Stimulated activated CD4-positive, alpha-beta T cell treated with anti-CD3 and anti-CD28 coated beads, Interleukin-1b, Interleukin-23, amount 100 ng/mL, for 48 hours (primary cell): ENCODE results near the gene PTTG2.
"Not testable (repeated sequence)": the region's sequence is repeated elsewhere in the genome, so short reads cannot be mapped to it uniquely, and the experiment has no call there.

ENCODE experiments used
- DNase-seq: peaks from one replicate; pipeline ENCODE4 v3.0.0-alpha.2; 2020

PTTG2 gene

DNA sequence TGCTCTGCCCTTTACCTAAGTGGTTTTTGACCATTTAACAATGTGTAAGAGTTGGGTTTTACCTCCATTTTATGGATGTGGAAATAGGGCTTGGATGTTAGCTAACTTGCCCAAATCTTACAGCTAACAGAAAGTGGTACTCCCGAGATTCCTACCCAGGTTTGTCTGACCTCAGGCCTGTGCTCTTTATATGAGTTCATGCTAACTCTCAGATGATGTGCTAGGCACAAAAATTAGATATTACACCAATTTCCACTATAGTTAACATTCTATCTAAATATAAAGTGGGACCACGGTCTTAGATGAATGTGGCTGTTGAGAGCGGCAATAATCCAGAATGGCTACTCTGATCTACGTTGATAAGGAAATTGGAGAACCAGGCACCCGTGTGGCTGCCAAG is at the start of gene PTTG2:
Gene PTTG2 (plus strand): TSS at position 301 of the 400 bp plus-strand sequence. CDS start 37 bp downstream, at position 338.
- no peak for DNase-seq

- no peak for DNase-seq
These were observed 45.7 kb upstream of the PTTG2 start for GRCh38 chr4:37914539-37914938.

GRCh38 chr4:37917388-37917787 is 42.8 kb upstream of the PTTG2 start:
- DNase-seq: no peak

- no peak for DNase-seq
These were observed 41.5 kb upstream of the PTTG2 start for GRCh38 chr4:37918653-37919052.

- no peak for DNase-seq
These were observed 37.9 kb upstream of the PTTG2 start for GRCh38 chr4:37922328-37922727.

DNA sequence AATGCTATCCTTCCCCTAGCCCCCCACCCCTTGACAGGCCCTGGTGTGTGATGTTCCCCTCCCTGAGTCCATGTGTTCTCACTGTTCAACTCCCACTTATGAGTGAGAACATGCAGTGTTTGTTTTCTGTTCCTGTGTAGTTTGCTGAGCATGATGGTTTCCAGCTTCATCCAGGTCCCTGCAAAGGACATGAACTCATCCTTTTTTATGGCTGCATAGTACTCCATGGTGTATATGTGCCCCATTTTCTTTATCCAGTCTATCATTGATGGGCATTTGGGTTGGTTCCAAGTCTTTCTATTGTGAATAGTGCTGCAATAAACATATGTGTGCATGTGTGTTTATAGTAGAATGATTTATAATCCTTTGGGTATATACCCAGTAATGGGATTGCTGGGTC is 37.1 kb upstream of the PTTG2 start:
- DNase-seq: not testable (repeated sequence)

DNA sequence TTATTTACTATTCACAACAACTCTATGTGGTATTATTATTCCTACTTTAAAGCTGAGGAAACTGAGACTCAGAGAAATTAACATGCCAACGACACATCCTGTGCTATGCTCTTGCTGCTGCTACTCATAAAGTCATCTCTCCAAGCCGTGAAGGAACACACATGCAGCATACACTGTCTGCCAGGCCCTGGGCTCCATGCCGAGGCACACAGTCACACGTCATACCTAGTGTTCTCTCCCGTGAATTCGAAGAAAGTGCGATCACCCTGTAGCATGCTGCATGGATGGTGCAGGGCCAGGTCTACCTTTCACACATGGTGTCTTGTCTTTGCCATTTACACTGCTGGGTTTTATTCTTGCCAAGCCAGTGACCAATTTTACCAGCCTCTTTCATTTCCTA is 35.3 kb upstream of the PTTG2 start:
- DNase-seq: no peak

GRCh38 chr4:37927434-37927833 is 32.8 kb upstream of the PTTG2 start:
- DNase-seq: no peak

- DNase-seq: no peak
These were observed 31.5 kb upstream of the PTTG2 start for GRCh38 chr4:37928426-37929416.

DNA sequence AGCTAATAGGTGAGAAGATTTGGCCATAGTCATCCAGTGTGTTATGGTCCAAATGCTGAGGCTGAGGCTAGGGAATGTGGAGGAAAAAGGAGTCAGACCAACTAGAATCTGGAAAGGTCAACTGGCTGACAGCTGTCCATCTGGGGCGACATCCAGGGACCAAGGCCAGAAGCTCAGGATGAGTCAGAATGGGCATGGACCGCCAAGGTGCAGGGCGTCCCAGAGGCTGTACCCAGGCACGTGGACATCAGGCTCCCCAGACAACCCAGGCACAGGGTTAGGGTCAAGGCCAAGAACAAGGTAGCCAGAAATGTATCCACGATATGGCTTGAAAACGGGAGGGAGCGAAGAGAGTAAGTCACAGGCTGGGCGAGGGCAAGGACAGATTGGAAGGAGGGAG is 26.1 kb upstream of the PTTG2 start:
- no peak for DNase-seq

- no peak for DNase-seq
These were observed 25.6 kb upstream of the PTTG2 start for GRCh38 chr4:37934609-37935008.

GRCh38 chr4:37935026-37935425 is 25.2 kb upstream of the PTTG2 start:
- no peak for DNase-seq

DNA sequence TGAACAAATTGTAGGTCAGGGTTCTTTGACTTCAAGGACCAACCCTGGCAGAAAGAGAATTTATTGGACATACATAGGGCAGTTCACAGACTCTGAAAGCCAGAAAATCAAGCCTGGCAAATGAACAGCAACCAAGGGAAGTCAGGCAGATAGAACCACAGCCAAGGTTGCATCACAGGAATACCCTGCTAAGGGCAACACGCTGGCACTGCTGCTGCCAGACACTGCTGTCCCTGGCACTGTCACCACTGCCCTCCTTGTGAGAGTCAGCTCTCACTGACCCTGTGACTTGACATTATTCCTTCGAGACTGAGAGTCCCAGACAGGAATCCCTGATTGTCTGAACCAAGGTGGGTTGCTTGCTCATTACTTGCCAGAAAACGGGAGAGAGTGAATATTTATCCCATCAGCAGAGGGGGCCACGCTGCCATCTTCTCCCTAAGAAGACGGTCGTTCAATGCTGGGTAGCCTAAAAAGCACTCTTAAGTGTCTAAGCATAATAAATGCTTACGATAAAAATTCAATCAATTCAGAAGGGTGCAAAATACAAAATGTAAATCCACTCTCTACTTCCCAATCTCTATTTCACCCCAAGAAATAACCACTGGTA is 23.2 kb upstream of the PTTG2 start:
- no peak for DNase-seq

DNA sequence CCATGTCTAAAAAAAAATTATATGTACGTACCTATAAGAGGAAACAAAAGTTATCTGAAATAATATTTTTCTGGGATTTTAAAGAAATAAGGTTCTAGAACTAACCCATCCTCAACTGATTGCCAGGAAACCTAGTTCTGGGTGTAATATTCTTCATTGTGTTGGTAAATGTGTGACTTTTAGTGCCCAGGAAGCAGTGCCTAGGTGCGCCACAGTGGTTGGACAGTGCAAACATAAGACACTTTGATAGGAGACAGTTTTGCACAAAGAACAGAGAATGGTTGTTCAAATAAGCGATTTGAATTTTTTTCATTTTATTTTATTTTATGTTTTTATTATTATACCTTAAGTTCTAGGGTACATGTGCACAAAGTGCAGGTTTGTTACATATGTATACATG is 22.0 kb upstream of the PTTG2 start:
- no peak for DNase-seq

- DNase-seq: no peak
These were observed 13.6 kb upstream of the PTTG2 start for GRCh38 chr4:37946503-37947179.

- no peak for DNase-seq
These were observed 11.7 kb upstream of the PTTG2 start for GRCh38 chr4:37948542-37948941.

DNA sequence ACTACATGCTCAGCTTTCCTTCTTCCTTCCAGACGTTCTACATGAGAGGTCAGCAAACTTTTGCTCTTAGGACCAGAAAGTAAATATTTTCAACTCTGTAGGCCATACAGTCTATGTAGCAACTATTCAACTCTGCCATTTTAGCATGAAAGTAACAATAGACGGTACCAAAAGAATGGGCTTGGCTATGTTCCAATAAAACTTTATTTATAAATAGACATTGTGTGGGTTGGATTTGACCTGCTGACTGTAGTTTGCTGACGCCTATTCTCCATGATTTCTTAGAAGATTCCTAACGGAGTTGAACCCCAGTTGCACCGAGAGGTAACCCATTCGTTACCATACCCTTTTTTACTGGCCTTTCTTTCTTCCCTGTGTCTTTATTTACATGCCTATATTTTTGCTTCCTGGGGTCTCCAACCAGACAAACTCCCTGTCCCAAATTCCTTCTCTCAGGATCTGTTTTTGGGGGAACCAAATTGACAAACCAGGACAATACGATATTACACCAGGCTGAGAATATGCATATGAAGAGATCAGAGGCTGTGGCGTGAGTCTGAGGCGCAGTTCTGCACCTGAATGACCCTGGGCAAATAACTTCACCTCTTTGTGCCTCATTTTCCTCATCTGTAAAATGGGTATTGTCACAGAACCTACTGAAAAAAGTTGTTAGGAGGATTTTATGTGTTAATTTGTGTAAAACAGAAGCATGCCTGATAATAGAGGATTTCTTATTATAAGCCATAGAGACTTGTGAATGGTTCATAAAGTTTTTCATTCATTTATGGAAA is 10.4 kb upstream of the PTTG2 start:
- DNase-seq: no peak

GRCh38 chr4:37951461-37952352 is 8.5 kb upstream of the PTTG2 start:
- no peak for DNase-seq

DNA sequence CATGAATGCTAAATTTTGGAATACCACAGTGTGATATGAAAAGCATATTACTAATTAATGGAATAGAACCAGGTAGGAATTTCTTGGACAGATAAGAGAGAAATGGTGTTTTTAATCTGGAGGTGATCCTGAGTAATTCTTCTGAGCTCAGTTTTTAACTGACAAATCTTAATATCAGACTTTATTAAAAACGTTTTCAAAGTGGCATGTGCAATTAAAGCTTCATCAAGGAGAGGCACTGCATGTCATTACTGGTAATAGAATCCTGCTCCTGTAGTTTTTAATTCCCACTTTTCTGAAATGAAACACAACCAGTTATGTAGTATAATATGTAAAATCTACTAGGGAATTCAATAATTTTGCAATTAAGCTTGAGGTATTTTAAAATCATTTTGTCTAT is 7.0 kb upstream of the PTTG2 start:
- no peak for DNase-seq

GRCh38 chr4:37953620-37954293 is 6.4 kb upstream of the PTTG2 start:
- no peak for DNase-seq

DNA sequence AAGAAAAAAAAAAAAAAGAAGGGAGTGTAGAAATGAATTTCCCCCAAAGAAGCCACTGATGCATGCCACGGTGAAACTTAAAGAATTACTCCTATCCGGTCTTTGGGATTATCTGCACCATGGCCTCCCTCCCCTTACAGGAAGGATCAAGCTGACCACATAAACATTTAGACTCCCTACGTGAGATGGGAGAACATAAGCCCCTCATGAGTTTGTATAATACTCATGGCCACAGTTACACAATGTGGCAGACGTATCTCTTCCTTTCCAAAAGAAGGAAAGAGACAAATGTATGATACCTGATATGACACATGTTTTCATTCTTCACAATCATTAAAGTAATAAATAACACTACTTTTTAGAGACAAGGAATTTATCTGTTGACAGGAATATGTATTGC is 3.3 kb upstream of the PTTG2 start:
- no peak for DNase-seq
